Stomach (tissue), 9 donors: ENCODE measurements around the gene ACSL3. TPM values are rescaled to one million over a fixed set of nuclear protein-coding genes. Genes with fewer than 3 reads are reported as not detected.

Experiments
- DNase-seq, 2 donors: peaks; one replicate each; pipeline versions ENCODE4 v3.0.0 to v3.0.0-alpha.2; 2013 to 2019
- H3K27ac ChIP-seq, 5 donors: fragments of 200-600 bp in 4 of 5; sonication (generic) in 4 of 5; one replicate each; pipeline ENCODE4 v1.5.1; 2013 to 2019; ENCODE audit warnings: mild to moderate bottlenecking in 1 of 5, moderate library complexity in 1 of 5
- H3K27me3 ChIP-seq, 3 donors: fragments of 200-600 bp; sonication (generic); one replicate each; pipeline ENCODE4 v1.5.1; 2017 to 2019; ENCODE audit warnings: mixed run types in 1 of 3
- H3K36me3 ChIP-seq, 4 donors: fragments of 200-600 bp; sonication (generic); 1 replicate in 3 of 4; 2 replicates in 1 of 4; pipeline ENCODE4 v1.5.1; 2016 to 2019
- H3K4me1 ChIP-seq, 4 donors: fragments of 200-600 bp; sonication (generic); one replicate each; pipeline ENCODE4 v1.5.1; 2016 to 2019
- H3K4me3 ChIP-seq, 4 donors: fragments of 200-600 bp; sonication (generic) in 3 of 4; one replicate each; pipeline ENCODE4 v1.5.1; 2016 to 2019; ENCODE audit warnings: mild to moderate bottlenecking in 1 of 4
- H3K9me3 ChIP-seq, 4 donors: fragments of 200-600 bp; sonication (generic); one replicate each; pipeline ENCODE4 v1.5.1; 2016 to 2019
- CTCF ChIP-seq, 7 experiments: fragments of 450-650 bp in 4 of 7; fragments of 200-600 bp in 3 of 7; sonication (generic) in 3 of 7; IDR thresholded peaks; one replicate each; pipeline ENCODE4 v1.5.1; 2016 to 2019; ENCODE audit warnings: antibody characterized with exemption in 7 of 7, control low read depth in 2 of 7, mild to moderate bottlenecking in 1 of 7
- EP300 ChIP-seq: sonication (generic); formaldehyde crosslinking; IDR thresholded peaks from one replicate; pipeline ENCODE4 v1.6.1; 2017; ENCODE audit warnings: antibody characterized with exemption
- POLR2A ChIP-seq, 4 donors: fragments of 450-650 bp; IDR thresholded peaks; one replicate each; pipeline ENCODE4 v1.6.1; 2016; ENCODE audit warnings: antibody characterized with exemption in 4 of 4, control low read depth in 2 of 4, mild to moderate bottlenecking in 1 of 4, moderate library complexity in 1 of 4
- POLR2AphosphoS5 ChIP-seq, 3 donors: sonication (generic); formaldehyde crosslinking; IDR thresholded peaks; one replicate each; pipeline ENCODE4 v1.6.1; 2016; ENCODE audit warnings: antibody characterized with exemption in 3 of 3
- WGBS, 5 donors: extraction: QIAGEN DNeasy Blood & Tissue Kit in 3 of 5; methylation state at CpG; one replicate each; pipeline versions ENCODE4 v1.1.5 to v1.1.7; 2013 to 2018; 5-methylcytosine and 5-hydroxymethylcytosine counted together
- intact Hi-C: fragments of 100-400 bp; cut with DNase I; formaldehyde crosslinking; loops from one replicate; pipeline ENCODE4 v1.15.1; 2023; ENCODE audit warnings: low total_unique reads
- polyA plus RNA-seq, 3 donors: library from polyadenylated mRNA; stranded (reverse); fragments of 200-250 nt; gene quantifications; one replicate each; pipeline ENCODE4 v1.2.3, GENCODE V29; 2013
- total RNA-seq, 5 donors: library from RNA; depleted of rRNA; stranded (reverse); fragments of >200 nt; gene quantifications; one replicate each; pipeline versions ENCODE4 v1.1.0 to v1.2.3, GENCODE V29; 2014 to 2016
- donor health status: healthy with polysubstance abuse.
- donor health status: Bipolar disorder and iron deficiency.
- donor health status: healthy.

Gene ACSL3
- total and polyA plus RNA-seq, 8 donors, result 10.5 to 234 (median 52.9) TPM

- no peaks in the 10 kb centered on the region for H3K36me3 ChIP-seq
- H3K9me3 ChIP-seq, result no peaks in the 10 kb centered on the region
- peaks cover 0 to 12% (median 6%) of the 10 kb centered on the region in 4 donors for H3K4me1 ChIP-seq
- H3K4me3 ChIP-seq, result no peak overlapping the region
- intact Hi-C loops, result no loop called here
- no peaks in the 10 kb centered on the region for H3K27me3 ChIP-seq
- DNase-seq, result no peak
- H3K27ac ChIP-seq, result no peak overlapping the region
- 84 to 91% (median 90%) methylated on average over 3 of the region's 3 CpGs for WGBS, 5 donors
- TF ChIP-seq EP300, result no peak
Observed at GRCh38 chr2:222851956-222852617, 8.7 kb upstream of the ACSL3 start.

- H3K27me3 ChIP-seq, result no peaks in the 10 kb centered on the region
- no peaks in the 10 kb centered on the region for H3K36me3 ChIP-seq
- intact Hi-C loops, result no loop called here
- 91 to 93% (median 92%) methylated on average over 11 of the region's 11 CpGs for WGBS, 5 donors
- DNase-seq, result no peak
- H3K4me1 ChIP-seq, result peaks cover 4 to 10% (median 7%) of the 10 kb centered on the region in 4 donors
- H3K27ac ChIP-seq, result no peak overlapping the region
- no peak overlapping the region for H3K4me3 ChIP-seq
- TF ChIP-seq POLR2A (IDR thresholded peaks at IDR 0.05) (no peak), EP300 (no peak), CTCF (IDR thresholded peaks at IDR 0.05) (no peak), POLR2AphosphoS5 (IDR thresholded peaks at IDR 0.05) (no peak)
- no peaks in the 10 kb centered on the region for H3K9me3 ChIP-seq
Observed at GRCh38 chr2:222854773-222855700, 5.8 kb upstream of the ACSL3 start.

- Histone ChIP-seq H3K27me3 (no peaks in the 10 kb centered on the region), H3K4me3 (peak overlapping the region; percentile 78 to 91 (median 84)), H3K27ac (peak overlapping the region; percentile 41 to 99 (median 97)), H3K4me1 (peaks cover 17 to 45% (median 35%) of the 10 kb centered on the region in 4 donors), H3K9me3 (no peaks in the 10 kb centered on the region), H3K36me3 (no peaks in the 10 kb centered on the region)
- intact Hi-C loops, result no loop called here
- TF ChIP-seq POLR2AphosphoS5 (IDR thresholded peaks at IDR 0.05), result peak in 2 of 3 donors; percentile 20 to 63
- no peak for TF ChIP-seq POLR2A (IDR thresholded peaks at IDR 0.05)
- 13 to 26% (median 16%) methylated on average over 10 of the region's 10 CpGs for WGBS, 5 donors
- DNase-seq, result peak; percentile 68 to 79
Observed at GRCh38 chr2:222859786-222860612, 837 bp upstream of the ACSL3 start.

GRCh38 chr2:222861411-222862105 lies 722 bp downstream of the ACSL3 start:
- Histone ChIP-seq H3K36me3 (no peaks in the 10 kb centered on the region), H3K27me3 (no peaks in the 10 kb centered on the region), H3K9me3 (no peaks in the 10 kb centered on the region), H3K27ac (peak overlapping the region; percentile 97 to 99 (median 97)), H3K4me3 (peak overlapping the region; percentile 78 to 91 (median 84)), H3K4me1 (peaks cover 21 to 60% (median 47%) of the 10 kb centered on the region in 4 donors)
- intact Hi-C loops, result no loop called here
- TF ChIP-seq POLR2AphosphoS5 (IDR thresholded peaks at IDR 0.05) (no peak), CTCF (IDR thresholded peaks at IDR 0.05) (no peak), EP300 (no peak), POLR2A (IDR thresholded peaks at IDR 0.05) (no peak)
- peak; percentile 34 to 81 for DNase-seq
- WGBS, 5 donors, result 0 to 1% (median 0%) methylated on average over 16 to 42 of the region's 42 CpGs
